Neuronal stem cell (in vitro differentiated cells): ENCODE results near the gene SEMA7A.

ENCODE experiments used
- DNase-seq: peaks from one replicate; pipeline ENCODE4 v3.0.0-alpha.2; 2013; ENCODE audit warnings: low spot score
- H2AFZ ChIP-seq: one replicate; pipeline ENCODE4 v1.6.1; 2013; ENCODE audit warnings: mild to moderate bottlenecking, low read length, inconsistent platforms
- H2AK5ac ChIP-seq: 2 replicates; pipeline ENCODE4 v1.6.1; 2013; ENCODE audit warnings: low read depth, mild to moderate bottlenecking, inconsistent platforms, low read length, moderate library complexity, mixed read lengths
- H2BK120ac ChIP-seq: 2 replicates; pipeline ENCODE4 v1.6.1; 2013; ENCODE audit warnings: low read depth, mild to moderate bottlenecking, inconsistent platforms, low read length, moderate library complexity, mixed read lengths
- H2BK12ac ChIP-seq: one replicate; pipeline ENCODE4 v1.6.1; 2013; ENCODE audit warnings: low read length, inconsistent platforms
- H2BK15ac ChIP-seq: 2 replicates; pipeline ENCODE4 v1.6.1; 2013; ENCODE audit warnings: mild to moderate bottlenecking, low read length, inconsistent platforms, mixed read lengths
- H2BK5ac ChIP-seq: one replicate; pipeline ENCODE4 v1.6.1; 2013; ENCODE audit warnings: inconsistent platforms, mild to moderate bottlenecking, low read length, moderate library complexity
- H3K14ac ChIP-seq: one replicate; pipeline ENCODE4 v1.6.1; 2013; ENCODE audit warnings: low read length, inconsistent platforms
- H3K18ac ChIP-seq: 2 replicates; pipeline ENCODE4 v1.6.1; 2013; ENCODE audit warnings: low read length, inconsistent platforms
- H3K23ac ChIP-seq: 2 replicates; pipeline ENCODE4 v1.6.1; 2013; ENCODE audit warnings: low read depth, mild to moderate bottlenecking, mixed read lengths, low read length, inconsistent platforms; ENCODE audit not compliant: poor library complexity
- H3K27ac ChIP-seq: replicated peaks from 3 replicates; pipeline ENCODE4 v1.5.1; 2013; ENCODE audit warnings: low read length, inconsistent platforms
- H3K27me3 ChIP-seq, 3 experiments: 2 replicates each; pipeline ENCODE4 v1.6.1; 2013; ENCODE audit warnings: low read length in 3 of 3, mild to moderate bottlenecking in 2 of 3, inconsistent platforms in 1 of 3, low read depth in 1 of 3, mixed read lengths in 1 of 3, moderate library complexity in 1 of 3; ENCODE audit not compliant: control insufficient read depth in 3 of 3, insufficient read depth in 3 of 3
- H3K36me3 ChIP-seq, 2 donors: replicated peaks in 1 of 2; 2 replicates each; pipeline ENCODE4 v1.6.1; 2013; ENCODE audit warnings: low read length in 2 of 2; ENCODE audit not compliant: control insufficient read depth in 2 of 2, insufficient read depth in 2 of 2
- H3K4ac ChIP-seq: 2 replicates; pipeline ENCODE4 v1.6.1; 2013; ENCODE audit warnings: inconsistent platforms, mild to moderate bottlenecking, low read length, moderate library complexity
- H3K4me1 ChIP-seq, 2 donors: 1 replicate in 1 of 2; 2 replicates in 1 of 2; pipeline ENCODE4 v1.6.1; 2013; ENCODE audit warnings: low read length in 2 of 2, low read depth in 1 of 2; ENCODE audit not compliant: control insufficient read depth in 2 of 2, insufficient read depth in 1 of 2
- H3K4me2 ChIP-seq: one replicate; pipeline ENCODE4 v1.6.1; 2013; ENCODE audit warnings: mild to moderate bottlenecking, low read length, inconsistent platforms; ENCODE audit not compliant: insufficient read depth, poor library complexity, severe bottlenecking
- H3K4me3 ChIP-seq, 2 donors: 2 replicates each; pipeline ENCODE4 v1.5.1; 2013; ENCODE audit warnings: low read length in 2 of 2, mild to moderate bottlenecking in 2 of 2, inconsistent platforms in 1 of 2, moderate library complexity in 1 of 2
- H3K79me1 ChIP-seq: one replicate; pipeline ENCODE4 v1.6.1; 2013; ENCODE audit warnings: low read depth, mild to moderate bottlenecking, inconsistent platforms, low read length, moderate library complexity
- H3K9ac ChIP-seq: one replicate; pipeline ENCODE4 v1.6.1; 2013; ENCODE audit warnings: mild to moderate bottlenecking, low read depth, low read length, inconsistent platforms; ENCODE audit not compliant: poor library complexity
- H3K9me3 ChIP-seq, 2 donors: replicated peaks in 1 of 2; 2 replicates each; pipeline versions ENCODE3 to v1.6.1; 2013; ENCODE audit warnings: low read length in 2 of 2, mild to moderate bottlenecking in 2 of 2, inconsistent platforms in 1 of 2, low read depth in 1 of 2, mixed read lengths in 1 of 2, moderate library complexity in 1 of 2; ENCODE audit not compliant: control insufficient read depth in 2 of 2, insufficient read depth in 1 of 2
- H4K8ac ChIP-seq: one replicate; pipeline ENCODE4 v1.6.1; 2013; ENCODE audit warnings: low read depth, mild to moderate bottlenecking, inconsistent platforms, low read length, moderate library complexity
- H4K91ac ChIP-seq: one replicate; pipeline ENCODE4 v1.6.1; 2013; ENCODE audit warnings: low read length, low read depth, mild to moderate bottlenecking, inconsistent platforms; ENCODE audit not compliant: poor library complexity
- WGBS, 2 donors: extraction: QIAGEN DNeasy Blood & Tissue Kit; methylation state at CpG; one replicate each; pipeline ENCODE4 v1.1.7; 2013; ENCODE audit warnings: missing lambda C conversion rate in 2 of 2, mixed read lengths in 1 of 2; ENCODE audit not compliant: insufficient read length in 2 of 2, insufficient replicate concordance in 1 of 2; ENCODE audit errors: extremely low coverage in 2 of 2; 5-methylcytosine and 5-hydroxymethylcytosine counted together

Gene SEMA7A

DNA sequence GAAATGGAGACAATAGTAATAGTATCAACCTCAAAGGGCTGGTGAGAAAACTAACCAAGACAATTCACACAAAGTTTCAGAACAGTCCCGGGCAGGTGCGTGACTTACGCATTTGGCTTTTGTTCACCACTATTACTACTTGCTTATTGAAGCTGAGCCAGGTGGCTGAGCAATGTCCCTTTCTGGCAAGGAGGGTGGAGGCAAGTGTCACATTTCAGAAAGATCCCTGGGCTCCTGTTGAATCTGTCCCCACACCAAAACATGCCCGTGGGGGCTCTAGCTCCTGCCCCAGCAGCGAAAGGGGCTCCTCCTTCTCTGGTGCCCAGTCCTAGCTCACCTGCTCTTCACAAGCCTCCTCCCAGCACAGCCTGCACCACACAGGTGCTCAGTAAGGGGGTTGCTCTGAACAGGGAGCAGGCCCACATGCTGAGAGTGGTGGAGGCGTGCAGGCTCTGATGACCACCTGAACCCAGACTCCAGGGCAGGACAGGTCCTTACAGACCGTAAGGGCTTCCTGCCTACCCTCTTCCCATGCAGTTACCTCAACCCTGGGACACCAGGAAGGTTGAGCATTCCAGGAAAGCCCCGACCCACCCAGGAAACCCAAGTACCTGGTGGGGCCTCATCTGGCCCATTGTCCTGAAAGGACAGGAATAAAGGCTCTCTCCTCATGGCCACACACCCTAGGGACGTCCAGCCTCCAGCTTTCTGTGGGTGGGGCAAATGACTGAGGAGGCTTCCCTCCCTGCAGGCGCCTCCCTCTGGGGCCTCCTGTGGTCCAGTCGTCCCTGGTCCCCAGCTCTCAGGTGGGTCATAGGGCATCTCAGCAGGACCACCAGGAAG is 32.6 kb downstream of the SEMA7A start:
- H3K27me3 ChIP-seq, result peaks cover 0 to 34% (median 0%) of the 10 kb centered on the region in 3 experiments
- H4K8ac ChIP-seq, result no peak overlapping the region
- H3K4me2 ChIP-seq, result no peak overlapping the region
- no peak overlapping the region for H3K9ac ChIP-seq
- H2BK15ac ChIP-seq, result peak overlapping the region; percentile 35
- H2BK12ac ChIP-seq, result peak overlapping the region; percentile 28
- H3K79me1 ChIP-seq, result no peaks in the 10 kb centered on the region
- no peak overlapping the region for H3K4ac ChIP-seq
- no CpG with 5 or more reads among the region's 11 CpGs for WGBS, 2 donors
- no peak overlapping the region for H2BK120ac ChIP-seq
- no peaks in the 10 kb centered on the region for H3K9me3 ChIP-seq
- no peak overlapping the region for H2BK5ac ChIP-seq
- DNase-seq, result no peak
- no peak overlapping the region for H4K91ac ChIP-seq
- H3K14ac ChIP-seq, result peak overlapping the region; percentile 77
- H2AFZ ChIP-seq, result no peak overlapping the region
- peak overlapping the region in 1 of 2 donors; percentile 41 for H3K4me3 ChIP-seq
- H3K4me1 ChIP-seq, result peaks cover 3 to 8% of the 10 kb centered on the region in 2 donors
- peak overlapping the region; percentile 82 for H3K18ac ChIP-seq
- no peaks in the 10 kb centered on the region for H3K36me3 ChIP-seq
- H2AK5ac ChIP-seq, result peak overlapping the region; percentile 83
- no peak overlapping the region for H3K23ac ChIP-seq
- no peak overlapping the region for H3K27ac ChIP-seq

DNA sequence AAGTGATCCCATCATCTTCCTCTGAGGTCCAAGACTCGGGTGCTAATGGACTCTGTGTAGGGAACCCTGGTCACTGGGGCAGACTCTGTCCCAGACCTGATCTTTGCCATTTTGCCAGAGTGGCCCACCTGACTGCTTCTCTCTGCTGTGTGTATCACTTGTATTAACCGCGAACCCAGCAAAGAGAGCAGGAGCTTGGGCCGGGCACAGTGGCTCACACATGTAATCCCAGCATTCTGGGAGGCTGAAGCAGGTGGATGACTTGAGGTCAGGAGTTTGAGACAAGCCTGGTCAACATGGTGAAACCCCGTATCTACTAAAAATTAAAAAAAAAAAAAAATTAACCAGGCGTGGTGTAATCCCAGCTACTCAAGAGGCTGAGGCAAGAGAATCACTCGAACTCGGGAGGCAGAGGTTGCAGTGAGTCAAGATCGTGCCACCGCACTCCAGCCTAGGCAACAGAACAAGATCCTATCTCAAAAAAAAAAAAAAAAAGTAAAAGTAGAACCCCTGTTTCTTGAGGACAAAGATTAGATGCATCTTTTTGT is 33.4 kb downstream of the SEMA7A start:
- Histone ChIP-seq H3K9ac (no peak overlapping the region), H2AK5ac (no peak overlapping the region), H2AFZ (no peak overlapping the region), H3K36me3 (no peaks in the 10 kb centered on the region), H2BK12ac (no peak overlapping the region), H3K79me1 (no peaks in the 10 kb centered on the region), H3K14ac (no peak overlapping the region), H3K4me2 (no peak overlapping the region), H4K91ac (no peak overlapping the region), H3K4ac (no peak overlapping the region), H3K9me3 (no peaks in the 10 kb centered on the region), H4K8ac (no peak overlapping the region), H3K27ac (no peak overlapping the region), H2BK5ac (no peak overlapping the region), H3K4me1 (peaks cover 3 to 8% of the 10 kb centered on the region in 2 donors), H2BK120ac (no peak overlapping the region), H3K23ac (no peak overlapping the region), H2BK15ac (no peak overlapping the region), H3K27me3 (peaks cover 0 to 40% (median 0%) of the 10 kb centered on the region in 3 experiments), H3K18ac (peak overlapping the region; percentile 8), H3K4me3 (no peak overlapping the region)
- DNase-seq, result no peak
- no CpG with 5 or more reads among the region's 10 CpGs for WGBS, 2 donors

DNA sequence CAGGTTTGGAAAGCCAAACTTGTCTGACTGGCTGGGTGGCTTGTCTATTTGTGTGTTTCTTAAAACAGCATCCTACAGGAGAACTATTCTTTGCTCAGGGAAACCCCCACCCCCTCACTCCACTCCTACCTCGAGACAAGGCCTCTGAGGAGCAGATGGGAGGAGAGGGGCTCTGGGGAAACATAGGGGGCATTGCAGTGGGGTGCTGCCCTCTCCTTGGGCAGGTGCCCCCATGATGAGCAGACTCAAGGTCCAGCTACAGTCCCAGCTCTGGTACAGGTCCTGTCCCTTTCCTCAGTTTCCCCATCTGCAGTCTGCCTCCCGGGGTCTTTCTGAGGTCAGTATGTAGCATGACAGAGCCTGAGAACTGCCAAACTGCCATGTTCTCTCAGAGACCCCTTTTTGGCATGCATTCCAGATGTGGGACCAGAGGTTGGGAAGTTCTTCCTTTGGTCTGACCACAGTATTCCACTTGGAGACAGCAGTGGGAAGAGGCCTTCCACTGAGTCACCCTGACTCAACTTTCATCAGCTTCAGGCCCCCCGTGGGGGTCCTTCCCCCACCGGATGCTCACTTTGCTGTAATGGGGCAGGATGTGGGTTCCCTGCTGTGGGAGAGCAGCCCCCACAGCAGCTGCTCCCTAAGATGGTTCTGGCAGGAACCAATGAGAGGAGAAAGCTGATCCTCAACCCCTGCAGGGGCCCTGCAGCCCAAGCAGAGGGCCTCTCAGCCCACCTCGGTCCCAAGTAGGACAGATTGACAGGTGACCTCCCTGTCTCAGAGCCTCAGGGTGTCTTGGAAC is 34.0 kb downstream of the SEMA7A start:
- Histone ChIP-seq H3K27ac (no peak overlapping the region), H2AK5ac (no peak overlapping the region), H3K9me3 (no peaks in the 10 kb centered on the region), H3K79me1 (no peaks in the 10 kb centered on the region), H3K9ac (no peak overlapping the region), H4K91ac (no peak overlapping the region), H2BK120ac (no peak overlapping the region), H3K14ac (no peak overlapping the region), H3K4ac (no peak overlapping the region), H3K4me3 (no peak overlapping the region), H2BK5ac (no peak overlapping the region), H3K23ac (no peak overlapping the region), H3K4me1 (peaks cover 3 to 8% of the 10 kb centered on the region in 2 donors), H4K8ac (no peak overlapping the region), H3K36me3 (no peaks in the 10 kb centered on the region), H3K18ac (peak overlapping the region; percentile 8), H2BK15ac (no peak overlapping the region), H2BK12ac (no peak overlapping the region), H2AFZ (no peak overlapping the region), H3K4me2 (no peak overlapping the region), H3K27me3 (peaks cover 0 to 45% (median 0%) of the 10 kb centered on the region in 3 experiments)
- DNase-seq, result no peak
- no CpG with 5 or more reads among the region's 5 CpGs for WGBS, 2 donors

DNA sequence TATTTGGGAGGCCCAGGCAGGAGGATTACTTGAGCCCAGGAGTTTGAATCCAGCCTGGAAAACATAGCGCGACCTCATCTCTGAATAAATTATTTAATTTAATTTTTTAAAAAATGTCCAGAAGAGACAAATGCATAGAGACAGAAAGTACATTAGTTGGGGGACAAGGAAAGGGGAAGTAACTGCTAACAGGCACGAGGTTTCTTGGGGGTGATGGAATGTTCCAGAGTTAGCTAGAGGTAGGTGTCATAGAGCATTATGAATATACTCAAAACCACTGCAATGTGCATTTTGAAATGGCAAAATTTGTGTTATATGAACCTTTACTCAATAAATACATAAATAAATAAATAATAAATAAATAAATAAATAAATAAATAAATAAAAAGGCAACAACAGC is 34.7 kb downstream of the SEMA7A start:
- H2BK120ac ChIP-seq, result no peak overlapping the region
- peaks cover 0 to 45% (median 0%) of the 10 kb centered on the region in 3 experiments for H3K27me3 ChIP-seq
- no peak overlapping the region for H2BK12ac ChIP-seq
- no peaks in the 10 kb centered on the region for H3K36me3 ChIP-seq
- no peak overlapping the region for H3K4ac ChIP-seq
- no peak overlapping the region for H2BK15ac ChIP-seq
- H3K23ac ChIP-seq, result no peak overlapping the region
- peaks cover 3 to 8% of the 10 kb centered on the region in 2 donors for H3K4me1 ChIP-seq
- no peaks in the 10 kb centered on the region for H3K9me3 ChIP-seq
- no peak overlapping the region for H3K9ac ChIP-seq
- H2AK5ac ChIP-seq, result no peak overlapping the region
- H3K27ac ChIP-seq, result no peak overlapping the region
- no peaks in the 10 kb centered on the region for H3K79me1 ChIP-seq
- H3K4me2 ChIP-seq, result no peak overlapping the region
- no peak overlapping the region for H4K8ac ChIP-seq
- WGBS, 2 donors, result no CpG with 5 or more reads among the region's 3 CpGs
- no peak overlapping the region for H3K14ac ChIP-seq
- no peak for DNase-seq
- H2AFZ ChIP-seq, result no peak overlapping the region
- H3K18ac ChIP-seq, result no peak overlapping the region
- H3K4me3 ChIP-seq, result no peak overlapping the region
- H4K91ac ChIP-seq, result no peak overlapping the region
- H2BK5ac ChIP-seq, result no peak overlapping the region
